ENCODE data around the gene CD163L1.
"Not testable (repeated sequence)": the region's sequence is repeated elsewhere in the genome, so short reads cannot be mapped to it uniquely, and the experiment has no call there.

Gene CD163L1

DNA sequence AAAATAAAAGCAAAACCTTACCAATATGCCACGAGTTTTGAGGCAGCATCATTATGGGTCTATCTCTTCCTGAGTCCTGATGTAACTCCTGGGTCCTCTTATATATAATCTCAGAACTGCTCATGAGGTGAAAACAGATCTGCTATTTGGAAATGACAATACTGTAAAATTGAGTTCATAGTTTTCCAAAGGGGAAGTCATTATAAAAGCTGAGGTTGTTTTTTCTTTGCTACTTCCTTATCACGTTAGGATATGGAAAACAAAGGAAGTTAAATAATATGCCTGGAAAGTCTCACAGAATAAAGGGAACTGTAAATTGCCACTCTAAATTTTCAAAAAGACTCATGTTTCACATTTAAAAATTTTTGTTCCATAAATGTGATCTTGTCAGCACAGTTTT, at the start of gene CD163L1:
Gene CD163L1 (minus strand): TSS at position 78 of the 400 bp plus-strand sequence. CDS start 26 bp downstream, at position 52.
- no peak for DNase-seq

DNA sequence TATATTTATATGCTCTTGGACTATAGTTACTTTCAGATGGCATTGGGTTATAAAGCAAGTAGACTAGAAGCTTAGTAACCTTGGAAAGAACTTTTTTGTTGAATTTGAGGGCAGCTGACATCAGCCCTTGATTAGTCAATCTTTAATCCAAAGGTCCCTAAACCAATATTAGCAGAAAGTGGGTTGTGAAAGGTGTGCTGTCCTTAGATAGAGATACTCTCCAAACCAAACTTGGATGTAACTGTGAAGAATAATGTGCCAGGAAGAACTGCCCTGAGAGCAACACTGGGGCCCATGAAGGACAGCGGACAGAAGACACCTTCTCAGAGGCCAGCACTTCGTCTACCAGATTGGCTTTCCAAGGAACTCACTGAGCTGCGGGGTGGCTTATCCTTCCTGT, 49.1 kb upstream of the CD163L1 start:
- no peak for DNase-seq

DNA sequence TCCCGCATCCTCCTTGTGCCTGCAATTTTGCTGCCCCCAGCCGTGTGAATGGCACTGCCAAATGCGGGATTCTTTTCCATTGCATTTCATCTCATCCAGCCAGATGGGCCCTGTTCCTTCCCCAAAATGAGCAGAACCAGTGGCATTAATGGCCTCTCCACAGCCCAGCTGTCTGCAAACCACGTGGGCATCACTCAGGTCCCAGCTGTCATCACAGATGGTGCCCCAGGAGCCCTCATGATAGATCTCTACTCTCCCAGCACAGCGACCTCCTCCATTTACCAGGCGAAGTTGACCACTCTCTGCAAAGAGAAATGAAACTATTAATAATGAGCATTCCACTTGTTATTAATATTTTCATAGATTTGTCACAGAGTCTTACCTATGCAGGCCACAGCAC, 42.6 kb upstream of the CD163L1 start:
- DNase-seq = no peak

DNA sequence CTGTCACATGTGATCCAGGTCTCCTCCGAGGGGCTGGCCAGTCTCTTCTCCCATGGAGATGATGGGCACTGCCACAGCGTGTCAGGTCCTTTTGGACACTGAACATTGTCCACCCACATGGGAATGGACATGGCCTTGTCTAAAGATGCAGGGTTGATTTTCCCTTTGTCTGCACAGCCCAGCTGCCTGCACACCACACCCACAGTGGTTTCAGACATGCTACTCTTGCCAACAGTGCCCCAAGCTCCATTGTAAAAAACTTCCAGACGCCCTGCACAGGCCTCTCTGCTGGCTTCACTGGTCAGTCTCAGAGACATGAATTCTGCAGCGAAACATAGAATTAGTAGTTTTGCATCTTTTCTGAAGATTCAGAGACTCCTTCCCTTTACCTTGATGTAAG, 41.1 kb upstream of the CD163L1 start:
- no peak for DNase-seq

DNA sequence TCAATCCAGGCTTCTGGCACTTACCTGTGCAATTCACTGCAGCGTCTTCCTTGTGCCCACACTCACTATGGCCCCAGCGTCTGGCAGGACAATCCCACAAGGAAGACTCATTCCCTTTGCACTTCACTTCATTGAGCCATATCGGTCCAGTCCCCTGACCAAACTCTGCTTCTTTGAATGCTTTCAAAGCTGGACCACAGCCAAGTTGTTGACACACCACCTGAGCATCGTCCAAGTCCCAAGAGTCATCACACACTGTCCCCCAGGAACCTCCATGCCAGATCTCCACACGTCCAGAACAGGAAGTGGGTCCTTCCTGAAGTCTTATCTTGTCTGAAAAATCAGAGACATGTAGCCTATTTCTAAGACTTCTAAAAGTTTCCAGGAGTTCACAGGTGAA, 39.4 kb upstream of the CD163L1 start:
- DNase-seq = no peak

DNA sequence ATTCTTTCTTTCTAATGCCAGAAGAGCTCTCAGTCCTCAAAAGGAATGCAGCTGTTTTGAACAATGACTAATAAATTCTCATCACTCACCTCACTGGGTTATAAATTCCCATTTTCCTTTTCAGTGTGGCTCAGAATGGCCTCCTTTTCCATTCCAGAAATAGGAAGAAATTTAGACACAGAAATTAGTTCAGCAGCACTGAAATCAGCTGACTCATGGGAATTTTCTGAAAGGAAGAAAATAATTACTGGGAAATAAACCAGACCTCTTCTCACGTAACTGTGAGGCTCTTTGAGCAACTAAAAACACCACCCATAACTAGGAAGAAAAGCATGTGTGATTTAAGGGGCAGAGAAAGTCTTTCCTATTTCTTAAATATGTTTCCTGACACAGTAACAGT, 35.8 kb upstream of the CD163L1 start:
- DNase-seq = no peak

DNA sequence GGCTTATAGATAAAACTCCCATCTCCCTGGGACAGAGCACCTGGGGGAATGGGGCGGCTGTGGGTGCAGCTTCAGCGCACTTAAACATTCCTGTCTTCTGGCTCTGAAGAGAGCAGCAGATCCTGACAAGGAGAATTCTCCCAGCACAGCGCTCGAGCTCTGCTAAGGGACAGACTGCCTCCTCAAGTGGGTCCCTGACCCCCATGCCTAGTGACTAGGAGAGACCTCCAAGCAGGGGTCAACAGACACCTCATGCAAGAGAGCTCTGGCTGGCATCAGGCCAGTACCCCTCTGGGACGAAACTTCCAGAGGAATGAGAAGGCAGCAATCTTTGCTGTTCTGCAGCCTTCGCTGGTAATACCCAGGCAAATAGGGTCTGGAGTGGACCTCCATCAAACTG, 28.1 kb upstream of the CD163L1 start:
- no peak for DNase-seq

DNA sequence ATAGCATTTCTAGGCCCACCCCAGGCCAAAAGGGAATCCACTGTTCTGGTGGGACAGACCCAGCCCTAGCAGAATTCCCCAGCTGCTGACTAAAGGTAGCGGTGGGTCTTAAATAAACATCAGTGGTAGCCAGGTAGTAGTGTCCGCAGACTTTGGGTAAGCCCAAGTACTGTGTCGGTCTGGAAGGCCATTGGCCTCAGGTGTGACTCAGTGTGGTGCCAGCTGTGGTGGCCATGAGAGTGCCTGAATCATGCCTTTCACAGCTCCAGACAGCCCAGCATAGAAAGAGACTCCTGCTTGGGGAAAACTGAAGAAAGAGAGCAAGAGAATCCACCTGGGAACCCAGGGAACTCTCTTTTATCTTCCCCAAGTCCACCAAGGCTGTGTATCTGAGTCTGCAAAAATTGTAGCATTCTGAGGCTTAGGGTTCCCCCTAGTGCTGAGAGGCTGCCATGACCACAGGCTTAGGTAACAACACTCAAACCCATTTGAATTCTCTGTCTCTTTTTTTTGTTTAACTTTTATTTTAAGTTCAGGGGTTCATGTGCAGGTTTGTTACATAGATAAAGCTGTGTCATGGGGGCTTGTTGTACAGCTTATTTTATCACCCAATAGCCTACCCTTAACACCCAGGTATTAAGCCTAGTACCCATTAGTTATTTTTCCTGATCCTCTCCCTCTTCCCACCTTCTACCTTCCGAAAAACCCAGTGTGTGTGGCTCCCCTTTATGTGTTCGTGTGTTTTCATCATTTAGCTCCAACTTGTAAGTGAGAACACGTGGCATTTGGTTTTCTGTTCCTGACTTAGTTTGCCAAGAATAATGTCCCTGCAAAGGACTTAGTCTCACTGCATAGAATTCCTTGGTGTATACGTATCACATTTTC, 16.7 kb upstream of the CD163L1 start:
- peak in 1 of 2 experiments; percentile 39 for DNase-seq

DNA sequence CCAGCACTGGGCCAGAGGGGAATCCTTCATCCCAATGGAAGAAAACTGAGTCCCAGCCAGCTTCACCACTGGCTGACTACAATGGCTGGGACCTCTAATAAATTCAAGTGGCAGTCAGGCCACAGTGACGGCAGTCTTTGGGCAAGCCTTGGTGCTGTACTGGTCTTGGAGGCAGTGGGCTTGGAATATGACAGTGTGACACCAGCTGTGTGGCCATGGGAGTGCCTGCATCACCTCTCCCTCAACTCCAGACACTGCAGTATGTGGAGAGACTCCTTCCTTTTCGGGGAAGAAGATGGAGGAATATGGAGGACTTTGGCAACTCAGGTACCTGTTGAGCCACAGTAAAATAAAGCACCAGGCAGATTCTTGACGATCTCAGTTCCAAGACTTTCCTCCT, 16.0 kb upstream of the CD163L1 start:
- no peak for DNase-seq

DNA sequence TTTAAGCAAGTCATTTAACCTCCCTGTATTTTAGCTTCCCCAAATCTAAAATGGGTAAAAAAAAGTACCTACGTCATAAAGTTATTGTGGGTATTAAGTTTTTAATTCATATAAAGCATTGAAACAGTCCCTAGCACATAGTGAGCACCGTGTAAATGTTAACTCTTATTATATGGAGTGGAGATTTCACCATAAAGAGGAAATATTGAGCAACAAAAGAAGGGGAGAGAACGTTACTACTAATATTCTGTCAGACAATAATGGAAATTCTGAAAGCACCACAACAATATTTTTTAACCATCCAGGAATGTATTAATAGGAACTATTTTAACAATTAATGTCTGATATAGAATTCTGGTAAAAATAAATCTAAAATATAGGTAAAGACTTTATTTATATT, 7.8 kb upstream of the CD163L1 start:
- no peak for DNase-seq

DNA sequence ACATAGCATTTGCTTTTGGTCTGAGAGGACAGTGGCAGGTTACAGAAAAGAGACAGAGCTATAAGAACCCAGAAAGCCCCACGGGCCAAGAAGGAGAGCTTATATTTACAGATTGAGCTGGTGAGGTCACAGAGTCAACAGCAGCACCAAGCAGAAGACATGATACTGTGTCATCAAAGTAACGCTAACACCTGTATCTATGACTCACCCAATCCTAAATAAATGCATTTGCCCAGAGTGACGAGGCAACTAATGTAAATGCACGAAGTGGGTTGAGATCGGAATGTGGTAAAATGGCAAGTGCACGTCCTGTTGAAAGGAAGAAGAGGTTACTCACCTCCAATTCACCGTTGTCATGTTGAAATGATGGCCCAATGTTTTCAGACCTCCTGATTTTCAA, 6.7 kb upstream of the CD163L1 start:
- no peak for DNase-seq

DNA sequence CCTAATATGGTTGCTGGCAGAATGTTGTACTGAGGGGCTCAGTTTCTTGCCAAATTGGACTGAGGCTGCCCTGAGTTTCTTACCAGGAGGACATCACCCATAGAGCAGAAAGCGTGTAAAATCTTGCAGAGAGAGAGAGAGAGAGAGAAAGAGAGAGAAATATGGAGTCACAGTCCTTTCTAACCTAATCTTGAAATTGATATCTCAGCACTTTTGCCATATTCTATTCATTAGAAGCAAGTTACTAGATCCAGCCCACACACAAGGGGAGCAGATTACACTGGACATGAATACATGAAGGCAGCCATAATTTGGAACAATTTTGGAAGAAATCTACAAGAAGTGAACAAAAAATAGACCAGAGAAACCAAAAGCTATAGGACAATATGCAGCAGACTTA, 4.1 kb upstream of the CD163L1 start:
- DNase-seq = no peak

DNA sequence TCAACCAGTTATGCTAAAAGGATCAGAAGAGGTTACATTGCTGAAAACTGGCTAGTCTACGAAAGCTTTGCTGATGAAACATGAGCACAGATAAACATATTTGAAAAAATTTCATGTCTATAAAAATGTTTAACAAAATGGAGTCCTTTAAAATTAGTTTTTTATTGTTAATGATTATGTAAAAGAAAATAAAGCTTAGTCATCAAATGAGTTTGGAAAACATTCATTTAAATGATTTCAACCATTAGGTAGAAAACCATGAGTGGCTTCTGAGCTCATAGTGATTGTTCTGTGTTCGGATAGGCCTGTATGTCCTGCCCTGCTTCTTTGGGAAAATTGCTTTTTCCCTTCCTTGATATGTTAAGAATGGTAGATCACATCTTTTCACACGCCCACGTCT, 584 bp upstream of the CD163L1 start:
- DNase-seq = no peak

DNA sequence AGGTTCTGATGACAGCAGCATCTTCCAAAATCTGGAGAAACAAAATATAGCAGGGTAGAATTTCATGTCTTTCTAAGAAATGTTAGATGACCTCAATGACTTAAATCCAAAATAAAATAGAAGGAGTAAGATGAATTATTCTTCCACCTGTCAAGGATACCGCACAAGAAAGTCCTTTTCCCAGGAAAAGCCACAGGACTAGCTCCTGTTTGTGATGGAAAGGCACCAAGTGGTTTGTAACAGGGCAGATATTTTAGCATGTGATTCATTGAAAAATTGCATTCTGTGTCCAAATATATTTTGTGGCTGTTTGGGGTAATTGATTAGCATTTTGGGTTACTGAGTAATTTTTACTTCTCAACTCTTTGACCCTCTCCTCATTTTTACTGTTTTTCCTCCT, 2.7 kb downstream of the CD163L1 start:
- no peak for DNase-seq

DNA sequence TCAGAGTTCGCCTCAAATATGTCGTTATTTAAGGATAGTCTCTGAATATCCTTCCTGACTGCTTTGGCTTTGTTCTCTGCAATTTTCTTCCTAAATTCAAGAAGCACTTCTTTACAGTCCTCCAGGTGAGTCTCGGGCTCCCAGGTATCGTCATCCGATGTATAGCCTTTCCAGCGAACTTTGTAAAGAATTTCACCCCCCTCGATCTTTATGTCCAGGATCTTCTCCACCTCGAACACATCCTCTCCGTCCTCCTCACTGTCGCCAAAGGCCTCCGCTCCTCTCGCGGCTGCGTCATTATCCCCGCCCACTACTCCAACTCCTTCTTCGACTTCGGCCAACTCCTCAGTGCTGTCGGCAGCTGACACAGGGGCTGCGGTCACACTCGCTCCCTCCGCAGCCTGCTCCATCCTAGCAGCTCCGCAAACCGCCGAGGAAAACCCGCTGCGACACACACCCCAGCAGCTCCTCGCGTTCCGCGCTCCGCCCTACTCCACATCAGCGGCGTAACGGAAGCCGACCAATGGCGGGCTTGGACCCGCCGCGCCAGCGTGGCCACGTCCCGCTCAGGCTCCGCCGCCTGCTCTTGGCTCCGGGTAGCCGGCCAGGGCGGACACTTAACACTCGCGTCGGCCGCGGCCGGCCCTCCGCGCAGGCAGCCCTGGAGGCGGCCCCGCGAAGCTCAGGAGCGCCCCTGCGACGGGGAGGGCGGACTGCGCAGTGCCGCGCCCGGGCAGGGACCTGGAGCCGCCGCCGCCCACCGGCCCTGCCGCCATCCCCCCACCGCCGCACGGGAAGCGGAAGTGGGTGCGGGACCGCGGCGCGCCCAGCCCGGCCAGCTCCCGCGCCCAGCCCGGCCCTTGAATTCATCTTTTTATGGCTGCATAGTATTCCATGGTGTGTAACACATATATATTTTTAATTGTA, 4.1 kb downstream of the CD163L1 start:
- DNase-seq = no peak

DNA sequence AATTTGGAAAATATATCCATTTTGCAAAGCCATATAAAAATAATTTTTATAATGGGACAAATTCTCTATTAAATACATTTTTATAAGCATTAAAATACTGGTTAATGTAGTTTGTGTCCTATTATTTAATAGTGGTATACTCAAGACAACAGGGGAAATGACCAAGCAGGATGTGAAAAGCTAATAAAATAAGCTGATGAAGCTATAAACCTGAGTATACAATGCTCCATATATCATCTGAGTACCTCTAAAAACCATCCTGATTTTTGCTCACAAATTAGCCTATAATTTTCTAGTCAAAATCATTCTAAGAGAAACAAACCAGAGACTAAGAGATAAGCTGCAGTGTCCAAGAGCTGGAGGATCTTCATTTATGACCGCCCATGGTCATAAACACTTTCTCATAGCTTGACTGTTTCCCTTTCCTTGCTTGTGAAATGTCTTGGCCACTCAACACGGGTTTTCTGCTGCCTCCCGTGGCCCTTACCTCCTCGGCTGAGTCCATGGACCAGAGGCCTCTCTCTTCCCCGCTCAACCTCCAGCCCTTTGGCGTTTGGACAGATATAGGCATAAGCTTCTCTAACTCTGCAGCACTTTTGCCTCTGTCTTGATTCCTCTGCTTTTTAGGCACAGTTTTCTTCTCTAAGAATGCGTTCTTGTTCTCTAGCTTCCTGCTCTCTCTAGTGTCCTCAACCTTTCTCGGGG, 5.5 kb downstream of the CD163L1 start:
- DNase-seq = not testable (repeated sequence)

DNA sequence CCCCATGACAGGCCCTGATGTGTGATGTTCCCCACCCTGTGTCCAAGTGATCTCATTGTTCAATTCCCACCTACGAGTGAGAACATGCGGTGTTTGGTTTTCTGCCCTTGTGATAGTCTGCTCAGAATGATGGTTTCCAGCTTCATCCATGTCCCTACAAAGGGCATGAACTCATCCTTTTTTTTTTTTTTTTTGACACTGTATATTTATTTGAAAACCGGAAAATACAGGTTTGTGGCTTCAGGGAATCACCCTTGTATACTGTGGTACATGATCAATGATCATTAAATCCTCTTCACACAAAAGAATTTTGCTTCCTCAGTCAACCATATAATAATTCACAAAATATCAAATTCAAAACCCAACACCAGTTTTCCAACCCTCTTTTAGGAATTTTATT, 6.5 kb downstream of the CD163L1 start:
- DNase-seq = not testable (repeated sequence)

DNA sequence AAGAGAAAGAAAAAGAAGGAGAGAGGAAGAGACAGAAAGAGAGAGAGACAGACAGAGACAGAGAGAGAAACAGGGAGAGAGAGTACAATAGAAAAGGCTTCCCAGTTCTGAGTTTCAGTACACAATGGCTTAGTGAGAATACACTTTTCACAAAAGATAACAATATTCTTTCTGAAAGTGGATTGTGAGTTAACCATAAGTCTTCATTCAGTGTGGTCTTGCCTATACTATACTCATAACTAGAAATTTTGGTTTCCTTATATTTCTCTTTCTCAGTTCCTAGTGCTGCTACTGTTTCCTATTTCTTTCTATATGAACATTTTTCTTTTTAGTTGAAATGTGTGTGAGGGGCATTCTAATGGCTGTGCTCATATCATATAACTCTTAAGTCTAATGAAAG, 9.3 kb downstream of the CD163L1 start:
- DNase-seq = no peak

DNA sequence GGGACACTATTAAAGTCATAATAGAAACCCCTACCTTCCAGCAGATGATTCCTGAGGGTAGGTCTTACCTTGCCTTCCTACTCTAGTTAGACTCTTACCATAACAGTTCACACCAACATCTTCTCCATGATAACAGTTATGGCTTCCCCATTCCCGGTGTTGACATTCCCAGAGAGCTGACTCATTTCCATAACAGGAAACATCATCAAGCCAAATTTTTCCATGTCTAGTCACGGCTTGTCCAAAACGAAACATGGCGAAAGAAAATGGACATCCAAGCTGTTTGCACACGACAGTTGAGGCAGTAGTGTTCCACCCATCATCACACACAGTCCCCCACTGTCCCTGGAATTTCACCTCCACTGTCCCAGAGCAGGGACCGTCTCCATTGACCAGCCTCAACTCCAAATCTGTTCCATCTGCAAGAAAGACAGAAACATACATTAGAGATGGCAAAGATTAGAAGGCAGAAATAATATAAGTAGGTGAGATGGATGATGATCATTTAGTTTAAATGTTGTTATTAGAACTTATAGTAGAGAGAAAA, 10.6 kb downstream of the CD163L1 start:
- DNase-seq = no peak

DNA sequence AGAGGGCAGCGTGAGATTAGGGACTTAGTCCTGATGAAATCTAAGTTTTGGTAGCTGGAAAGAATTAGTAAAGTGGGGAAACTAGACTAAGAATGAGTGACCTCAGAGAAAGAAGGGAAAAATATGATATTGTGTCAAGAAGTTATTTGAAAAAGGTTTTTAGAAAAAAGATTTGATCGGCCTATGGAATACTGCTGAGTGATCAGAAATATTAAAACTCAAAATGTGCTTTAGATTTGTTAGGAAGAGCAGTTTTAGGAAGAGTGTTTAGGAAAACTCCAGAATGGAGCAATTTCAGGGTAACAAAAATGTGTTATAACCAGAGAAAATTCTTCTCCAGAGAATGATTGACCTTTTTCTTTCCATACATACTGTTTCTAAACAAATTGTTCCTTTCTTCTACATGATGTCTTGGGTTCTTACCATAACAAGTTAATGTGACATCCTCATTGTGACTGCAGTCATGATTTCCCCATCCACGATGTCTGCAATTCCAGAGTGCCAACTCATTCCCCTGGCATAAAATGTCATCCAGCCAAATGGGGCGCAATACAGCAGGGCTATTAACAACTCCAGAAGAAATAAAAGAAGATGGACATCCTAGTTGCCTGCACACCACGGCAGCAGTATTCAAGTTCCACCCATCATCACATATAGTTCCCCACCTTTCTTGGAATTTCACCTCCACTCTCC, 11.8 kb downstream of the CD163L1 start:
- DNase-seq = no peak

DNA sequence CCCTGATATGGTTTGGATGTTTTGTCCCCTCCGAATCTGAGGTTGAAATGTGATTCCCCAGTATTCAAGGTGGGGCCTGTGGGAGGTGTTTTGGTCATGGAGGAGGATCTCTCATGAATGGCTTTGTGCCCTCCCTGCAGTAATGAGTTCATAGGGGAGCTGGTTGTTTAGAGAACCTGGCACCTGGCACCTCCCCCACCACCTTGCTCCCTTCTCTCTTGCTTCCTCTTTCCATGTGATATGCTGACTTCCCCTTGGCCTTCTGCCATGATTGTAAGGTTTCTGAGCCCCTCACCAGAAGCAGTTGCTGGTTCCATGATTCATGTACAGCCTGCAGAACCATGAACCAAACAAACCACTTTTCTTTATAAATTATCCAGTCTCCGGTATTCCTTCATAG, 32.6 kb downstream of the CD163L1 start:
- DNase-seq = no peak

DNA sequence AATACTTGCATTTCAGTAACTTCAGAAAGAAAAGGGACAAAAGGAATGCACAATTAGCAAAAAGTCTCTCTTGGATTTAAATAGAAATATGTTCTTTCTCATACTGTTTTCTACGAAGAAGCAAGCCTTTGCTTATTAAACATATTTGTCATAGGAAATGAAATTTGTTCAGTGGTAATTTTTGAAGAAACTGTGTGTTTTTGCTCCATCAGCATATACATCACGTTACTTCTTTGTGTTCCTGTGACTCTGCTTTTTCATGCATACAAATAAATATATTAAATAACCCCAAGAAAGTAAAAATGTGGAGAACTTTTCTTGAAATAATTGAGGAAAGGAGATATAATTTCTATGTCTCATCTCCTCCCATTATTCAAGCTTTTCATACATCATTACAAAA, 39.7 kb downstream of the CD163L1 start:
- DNase-seq = no peak
